ENCODE measurements around the gene SIGLEC9.

DNA sequence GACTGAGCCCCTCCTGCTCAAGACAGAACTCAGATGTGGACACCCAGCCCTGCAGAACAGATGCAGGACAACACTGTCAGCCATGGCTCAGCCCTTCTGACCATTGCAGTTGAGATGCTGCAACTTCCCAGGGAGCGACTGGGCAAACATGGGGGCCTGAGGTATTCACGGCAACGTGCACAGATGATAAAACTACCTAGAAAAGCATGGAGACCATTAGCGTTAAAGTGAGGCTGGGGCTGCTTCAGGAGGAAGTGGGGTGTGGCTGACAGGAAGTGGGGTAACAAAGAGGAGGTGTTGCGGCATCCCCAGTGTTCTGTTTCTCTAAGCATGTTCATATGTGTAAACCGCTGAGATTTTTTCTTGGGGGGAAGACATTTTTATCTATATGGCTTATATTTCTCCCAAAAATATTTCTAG, 1.3 kb upstream of the SIGLEC9 start:
- TF ChIP-seq POLR2A (IDR thresholded peaks at IDR 0.05; ENCODE audit: low read depth, low read length) (no peak), TAF1 (IDR thresholded peaks at IDR 0.05; ENCODE audit: borderline replicate concordance, low read depth, low read length) (no peak), POLR2AphosphoS5 (IDR thresholded peaks at IDR 0.05; ENCODE audit: low read depth, low read length) (no peak)

Measured in GM12892 (cell line).